Keratinocyte (primary cell): ENCODE results near the gene TRIP11.

Experiments used
- CTCF ChIP-seq, 3 experiments: IDR thresholded peaks in 1 of 3; conservative IDR thresholded peaks in 1 of 3; optimal IDR thresholded peaks in 1 of 3; 2 replicates in 2 of 3; 3 replicates in 1 of 3; pipeline versions ENCODE3 to v1.5.1; 2011; ENCODE audit warnings: low read length in 3 of 3, mild to moderate bottlenecking in 3 of 3, moderate library complexity in 2 of 3, control low read depth in 1 of 3, inconsistent platforms in 1 of 3; ENCODE audit not compliant: insufficient read depth in 2 of 3; ENCODE audit errors: extremely low read depth in 1 of 3
- EZH2 ChIP-seq: IDR thresholded peaks from one replicate; pipeline ENCODE4 v1.6.1; 2012; ENCODE audit warnings: inconsistent platforms, mild to moderate bottlenecking, low read length, moderate library complexity

- TF ChIP-seq CTCF (optimal IDR thresholded peaks at IDR 0.05 in 1 of 3, IDR thresholded peaks at IDR 0.05 in 1 of 3, conservative IDR thresholded peaks at IDR 0.05 in 1 of 3; ENCODE audit: extremely low read depth in 1 of 3, insufficient read depth in 2 of 3, low read length in 3 of 3), result no peak
- TF ChIP-seq EZH2, result no peak
These were observed 76.4 kb downstream of the TRIP11 start for GRCh38 chr14:91963465-91963864.
